DND-41 (cell line): Measurements from ENCODE around the gene GUCY2D.
"Not testable (repeated sequence)": the region's sequence is repeated elsewhere in the genome, so short reads cannot be mapped to it uniquely, and the experiment has no call there.

Experiments
- ATAC-seq: fragments of 200-7000 bp; cut with Tn5 transposase; 3 replicates; pipeline ENCODE4 v1.9.1; 2021; ENCODE audit warnings: low read depth; ENCODE audit not compliant: insufficient read depth
- DNase-seq: peaks from one replicate; pipeline ENCODE4 v3.0.0-alpha.2; 2020
- H2AFZ ChIP-seq: 2 replicates; pipeline ENCODE4 v1.6.0; 2012; ENCODE audit warnings: low read depth, low read length
- H3K27ac ChIP-seq: 2 replicates; pipeline ENCODE4 v1.5.1; 2012; ENCODE audit warnings: low read length, inconsistent platforms
- H3K27me3 ChIP-seq: fragments of 200-600 bp; sonication (generic); 2 replicates; pipeline ENCODE4 v1.6.0; 2012; ENCODE audit warnings: low read length, mild to moderate bottlenecking, inconsistent platforms; ENCODE audit not compliant: insufficient read depth, poor library complexity
- H3K36me3 ChIP-seq: 2 replicates; pipeline ENCODE4 v1.5.1; 2012; ENCODE audit warnings: low read length, inconsistent platforms; ENCODE audit not compliant: insufficient read depth
- H3K4me1 ChIP-seq: 2 replicates; pipeline ENCODE4 v1.5.1; 2012; ENCODE audit warnings: mild to moderate bottlenecking, low read length; ENCODE audit not compliant: insufficient read depth
- H3K4me2 ChIP-seq: 2 replicates; pipeline ENCODE4 v1.6.0; 2012; ENCODE audit warnings: mild to moderate bottlenecking, moderate library complexity, low read length, inconsistent platforms; ENCODE audit not compliant: insufficient read depth
- H3K4me3 ChIP-seq, 2 experiments: fragments of 200-600 bp in 1 of 2; shearing (Covaris generic) in 1 of 2; 2 replicates each; pipeline ENCODE4 v1.5.1; 2012 to 2016; ENCODE audit warnings: inconsistent platforms in 2 of 2, low read length in 2 of 2, mild to moderate bottlenecking in 2 of 2, low read depth in 1 of 2, moderate library complexity in 1 of 2
- H3K79me2 ChIP-seq: 2 replicates; pipeline ENCODE4 v1.6.0; 2012; ENCODE audit warnings: low read length, inconsistent platforms; ENCODE audit not compliant: insufficient read depth
- H3K9ac ChIP-seq: 2 replicates; pipeline ENCODE4 v1.6.0; 2012; ENCODE audit warnings: low read depth, mild to moderate bottlenecking, inconsistent platforms, low read length, moderate library complexity
- H3K9me3 ChIP-seq: 2 replicates; pipeline ENCODE4 v1.5.1; 2012; ENCODE audit warnings: low read length, moderate library complexity, mild to moderate bottlenecking, inconsistent platforms; ENCODE audit not compliant: insufficient read depth, severe bottlenecking
- H4K20me1 ChIP-seq: 2 replicates; pipeline ENCODE4 v1.6.0; 2012; ENCODE audit warnings: low read length; ENCODE audit not compliant: insufficient read depth
- EZH2 ChIP-seq: IDR thresholded peaks from 3 replicates; pipeline ENCODE4 v1.6.1; 2012; ENCODE audit warnings: borderline replicate concordance, low read depth, mild to moderate bottlenecking, moderate library complexity, low read length, inconsistent platforms; ENCODE audit not compliant: severe bottlenecking
- TF ChIP-seq, protein P1 (sequence below): IDR thresholded peaks from 2 replicates; pipeline ENCODE4 v1.5.1; 2012; ENCODE audit warnings: borderline replicate concordance, low read length, moderate library complexity, mild to moderate bottlenecking; ENCODE audit not compliant: poor library complexity, severe bottlenecking; ENCODE audit errors: extremely low read depth

GUCY2D gene

DNA sequence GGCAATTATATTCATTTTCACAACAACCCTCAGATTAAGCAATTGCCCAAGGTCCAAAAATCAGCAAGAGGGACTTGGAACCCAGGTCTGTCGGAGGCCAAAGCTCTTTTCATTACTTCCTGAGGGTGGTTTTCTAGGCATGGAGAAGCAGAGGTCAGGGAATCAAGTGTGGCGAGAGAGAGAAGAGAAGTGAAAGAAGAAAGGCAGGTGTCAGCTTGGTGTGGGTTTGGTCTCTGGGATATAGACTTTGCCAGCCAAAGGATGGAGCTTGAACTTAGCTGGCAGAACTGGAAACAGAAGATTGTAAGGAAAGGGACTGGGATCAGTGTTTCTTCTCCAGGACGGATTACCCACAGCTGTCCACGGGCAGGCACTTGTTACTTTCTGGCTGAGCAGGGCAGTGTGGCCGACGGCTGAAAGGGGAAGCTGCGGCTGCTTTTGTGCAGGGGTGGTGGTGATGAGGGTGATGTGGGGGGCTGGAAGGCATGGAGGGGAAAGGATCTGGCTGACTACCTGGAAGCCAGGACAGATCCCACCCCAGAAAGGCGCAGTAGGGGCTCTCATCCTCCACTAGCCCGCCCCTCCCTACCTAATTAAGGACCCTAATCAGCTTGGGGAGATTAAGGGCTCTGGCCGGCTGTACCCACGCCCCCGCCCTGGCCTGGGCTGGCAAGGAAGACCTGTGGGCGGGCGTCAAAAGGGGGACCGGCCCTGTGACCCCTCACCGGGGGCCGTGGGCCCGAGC lies at the start of gene GUCY2D:
GUCY2D (plus strand) TSS at position 640 of the 745 bp plus-strand sequence. CDS start 433 bp downstream, outside the sequence.
- H3K27me3 ChIP-seq, result peaks cover 7% of the 10 kb centered on the region
- no peak within 1 kb of the TSS for H3K9ac ChIP-seq
- H3K4me2 ChIP-seq, result no peak within 1 kb of the TSS

DNA sequence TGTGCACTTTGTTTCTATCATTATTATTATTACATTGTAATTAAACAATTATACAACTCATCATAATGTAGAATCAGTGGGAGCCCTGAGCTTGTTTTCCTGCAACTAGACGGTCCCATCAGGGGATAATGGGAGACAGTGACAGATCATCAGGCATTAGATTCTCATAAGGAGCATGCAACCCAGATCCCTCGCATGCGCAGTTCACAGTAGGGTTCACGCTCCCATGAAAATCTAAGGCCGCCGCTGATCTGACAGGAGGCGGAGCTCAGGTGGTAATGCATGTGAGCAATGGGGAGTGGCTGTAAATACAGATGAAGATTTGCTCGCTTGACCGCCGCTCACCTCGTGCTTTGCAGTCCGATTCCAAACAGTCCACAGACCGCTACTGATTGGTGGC lies 49.1 kb upstream of the GUCY2D start:
- not testable (repeated sequence) for H3K9me3 ChIP-seq, H2AFZ ChIP-seq, H3K27me3 ChIP-seq, H3K27ac ChIP-seq, H3K4me3 ChIP-seq, H3K9ac ChIP-seq, H3K79me2 ChIP-seq, ATAC-seq, H3K4me1 ChIP-seq, DNase-seq, H4K20me1 ChIP-seq, H3K4me2 ChIP-seq
- peaks cover 15% of the 10 kb centered on the region for H3K36me3 ChIP-seq

More for the DNA sequence above, at the start of gene GUCY2D:
- Histone ChIP-seq H3K27ac (no peak within 1 kb of the TSS), H3K9me3 (no peaks in the 10 kb centered on the region), H3K36me3 (no peaks in the 10 kb centered on the region), H3K79me2 (no peaks in the 10 kb centered on the region), H3K4me3 (no peak within 1 kb of the TSS), H2AFZ (no peak within 1 kb of the TSS), H3K4me1 (no peaks in the 10 kb centered on the region), H4K20me1 (no peaks in the 10 kb centered on the region)
- DNase-seq (no peak), ATAC-seq (no peak)
- no peak for TF ChIP-seq EZH2
- TF ChIP-seq, protein P1, sequence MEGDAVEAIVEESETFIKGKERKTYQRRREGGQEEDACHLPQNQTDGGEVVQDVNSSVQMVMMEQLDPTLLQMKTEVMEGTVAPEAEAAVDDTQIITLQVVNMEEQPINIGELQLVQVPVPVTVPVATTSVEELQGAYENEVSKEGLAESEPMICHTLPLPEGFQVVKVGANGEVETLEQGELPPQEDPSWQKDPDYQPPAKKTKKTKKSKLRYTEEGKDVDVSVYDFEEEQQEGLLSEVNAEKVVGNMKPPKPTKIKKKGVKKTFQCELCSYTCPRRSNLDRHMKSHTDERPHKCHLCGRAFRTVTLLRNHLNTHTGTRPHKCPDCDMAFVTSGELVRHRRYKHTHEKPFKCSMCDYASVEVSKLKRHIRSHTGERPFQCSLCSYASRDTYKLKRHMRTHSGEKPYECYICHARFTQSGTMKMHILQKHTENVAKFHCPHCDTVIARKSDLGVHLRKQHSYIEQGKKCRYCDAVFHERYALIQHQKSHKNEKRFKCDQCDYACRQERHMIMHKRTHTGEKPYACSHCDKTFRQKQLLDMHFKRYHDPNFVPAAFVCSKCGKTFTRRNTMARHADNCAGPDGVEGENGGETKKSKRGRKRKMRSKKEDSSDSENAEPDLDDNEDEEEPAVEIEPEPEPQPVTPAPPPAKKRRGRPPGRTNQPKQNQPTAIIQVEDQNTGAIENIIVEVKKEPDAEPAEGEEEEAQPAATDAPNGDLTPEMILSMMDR, result no peak

DNA sequence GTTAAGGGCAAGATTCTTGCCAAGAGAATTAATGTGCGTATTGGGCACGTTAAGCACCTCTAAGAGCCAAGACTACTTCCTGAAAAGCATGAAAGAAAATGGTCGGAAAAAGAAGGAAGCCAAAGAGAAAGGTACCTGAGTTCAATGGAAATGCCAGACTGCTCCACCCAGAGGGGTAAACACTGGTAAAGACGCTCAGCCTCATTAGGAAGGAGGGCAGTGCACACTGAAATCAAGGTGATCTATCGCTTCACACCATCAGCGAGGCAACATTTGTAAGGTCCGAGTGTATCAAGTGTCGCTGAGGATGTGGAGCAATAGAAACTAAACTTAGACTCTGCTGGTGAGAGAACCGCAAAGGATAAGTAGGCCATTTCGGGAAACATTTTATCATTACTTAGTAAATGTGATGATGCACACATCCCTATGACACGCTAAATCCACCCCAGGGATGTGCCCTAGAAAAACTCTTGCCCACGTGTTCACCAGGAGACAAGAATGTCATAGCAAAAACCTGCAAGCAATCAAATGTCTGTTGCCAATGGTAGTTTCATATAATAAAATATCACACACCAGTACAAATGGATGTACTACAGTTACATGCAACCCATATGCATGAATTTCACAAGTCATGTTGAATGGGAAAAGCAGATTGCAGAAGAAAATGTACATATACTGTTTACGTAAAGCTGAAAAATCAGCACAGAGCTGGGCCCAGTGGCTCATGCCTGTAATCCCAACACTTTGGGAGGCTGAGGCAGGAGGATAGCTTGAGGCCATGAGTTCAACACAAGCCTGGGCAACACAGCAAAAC lies 46.8 kb upstream of the GUCY2D start:
- H4K20me1 ChIP-seq, result no peaks in the 10 kb centered on the region
- H3K36me3 ChIP-seq, result no peaks in the 10 kb centered on the region
- DNase-seq (no peak), ATAC-seq (no peak)
- no peak for TF ChIP-seq EZH2
- TF ChIP-seq, protein P1, result no peak
- no peaks in the 10 kb centered on the region for H3K9me3 ChIP-seq
- no peaks in the 10 kb centered on the region for H3K4me1 ChIP-seq
- no peak overlapping the region for H3K9ac ChIP-seq
- no peaks in the 10 kb centered on the region for H3K79me2 ChIP-seq
- H3K27ac ChIP-seq, result no peak overlapping the region
- no peak overlapping the region for H3K4me2 ChIP-seq
- H2AFZ ChIP-seq, result no peak overlapping the region
- H3K27me3 ChIP-seq, result peaks cover 4% of the 10 kb centered on the region
- no peak overlapping the region for H3K4me3 ChIP-seq

DNA sequence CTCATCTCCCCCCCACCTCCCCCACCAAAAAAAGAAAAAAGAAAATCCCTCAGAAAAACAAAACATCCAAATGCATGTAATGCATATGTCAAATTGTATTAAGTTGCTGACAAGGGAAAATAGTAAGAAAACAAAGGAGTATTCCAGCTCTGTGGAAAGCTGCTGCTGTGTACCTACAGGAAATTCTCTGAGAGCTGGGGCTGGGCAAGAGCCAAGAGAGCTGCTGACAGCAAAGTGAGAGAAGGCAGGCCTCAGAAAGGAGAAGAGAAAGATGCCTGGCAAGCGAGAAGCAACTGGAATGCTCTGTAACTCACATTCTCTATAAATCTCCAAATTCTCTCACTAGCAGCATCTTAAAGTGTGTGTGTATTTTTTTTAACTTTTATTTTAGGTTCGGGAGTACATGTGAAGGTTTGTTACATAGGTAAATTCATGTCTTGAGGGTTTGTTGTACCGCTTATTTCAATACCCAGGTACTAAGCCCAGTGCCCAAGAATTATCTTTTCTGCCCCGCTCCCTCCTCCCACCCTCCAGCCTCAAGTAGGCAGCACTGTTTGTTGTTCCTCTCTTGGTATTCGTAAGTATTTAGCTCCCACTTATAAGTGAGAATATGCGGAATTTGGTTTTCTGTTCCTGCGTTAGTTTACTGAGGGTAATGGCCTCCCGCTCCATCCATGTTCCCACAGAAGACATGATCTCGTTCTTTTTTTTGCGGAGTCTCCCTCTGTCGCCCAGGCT lies 46.0 kb upstream of the GUCY2D start:
- H3K27me3 ChIP-seq, result peaks cover 7% of the 10 kb centered on the region
- H3K4me3 ChIP-seq, result no peak overlapping the region
- H3K4me2 ChIP-seq, result no peak overlapping the region
- ATAC-seq (no peak), DNase-seq (no peak)
- H3K4me1 ChIP-seq, result no peaks in the 10 kb centered on the region
- no peaks in the 10 kb centered on the region for H4K20me1 ChIP-seq
- no peak overlapping the region for H3K27ac ChIP-seq
- TF ChIP-seq, protein P1, result no peak
- H3K9ac ChIP-seq, result no peak overlapping the region
- no peaks in the 10 kb centered on the region for H3K79me2 ChIP-seq
- H3K9me3 ChIP-seq, result no peaks in the 10 kb centered on the region
- no peaks in the 10 kb centered on the region for H3K36me3 ChIP-seq
- no peak overlapping the region for H2AFZ ChIP-seq
